Neuron (in vitro differentiated cells): ENCODE measurements around the gene CNST.
A peak's percentile ranks its signal among the peaks of the same experiment; 100 is the strongest.

Experiments used
- H2AFZ ChIP-seq: one replicate; pipeline ENCODE4 v1.6.1; 2013; ENCODE audit warnings: low read depth, mild to moderate bottlenecking, inconsistent platforms, low read length, moderate library complexity
- H3K27me3 ChIP-seq: one replicate; pipeline ENCODE4 v1.6.1; 2013; ENCODE audit warnings: low read length; ENCODE audit not compliant: insufficient read depth
- H3K36me3 ChIP-seq: one replicate; pipeline ENCODE4 v1.6.1; 2013; ENCODE audit warnings: low read length; ENCODE audit not compliant: insufficient read depth
- H3K4me1 ChIP-seq: one replicate; pipeline ENCODE4 v1.6.1; 2013; ENCODE audit warnings: low read length; ENCODE audit not compliant: insufficient read depth
- H3K4me3 ChIP-seq: 2 replicates; pipeline ENCODE4 v1.5.1; 2013; ENCODE audit warnings: mild to moderate bottlenecking, low read length, moderate library complexity
- H3K9me3 ChIP-seq: one replicate; pipeline ENCODE4 v1.6.1; 2013; ENCODE audit warnings: low read length

The CNST gene

GRCh38 chr1:246566128-246566812 is at the start of gene CNST, which contains the start of gene TFB2M:
Gene CNST, plus strand, starts transcription at chr1:246566456. Its CDS starts 25,107 bp downstream, at chr1:246591563.
Gene TFB2M, minus strand, starts transcription at chr1:246566261. Its CDS starts 123 bp downstream, at chr1:246566138.
- Histone ChIP-seq H3K27me3 (no peaks in the 10 kb centered on the region), H2AFZ (peak within 1 kb of the TSS; percentile 92), H3K9me3 (no peaks in the 10 kb centered on the region), H3K36me3 (peaks cover 12% of the 10 kb centered on the region), H3K4me3 (peak within 1 kb of the TSS; percentile 98), H3K4me1 (peaks cover 14% of the 10 kb centered on the region)

- Histone ChIP-seq H3K4me1 (no peaks in the 10 kb centered on the region), H2AFZ (no peak overlapping the region), H3K4me3 (no peak overlapping the region), H3K9me3 (peaks cover 13% of the 10 kb centered on the region), H3K36me3 (no peaks in the 10 kb centered on the region), H3K27me3 (no peaks in the 10 kb centered on the region)
Measured at GRCh38 chr1:246517391-246517790, 48.9 kb upstream of the CNST start.

- no peak overlapping the region for H3K4me3 ChIP-seq
- H3K4me1 ChIP-seq, result no peaks in the 10 kb centered on the region
- no peak overlapping the region for H2AFZ ChIP-seq
- H3K36me3 ChIP-seq, result no peaks in the 10 kb centered on the region
- H3K9me3 ChIP-seq, result peaks cover 12% of the 10 kb centered on the region
- H3K27me3 ChIP-seq, result no peaks in the 10 kb centered on the region
Measured at GRCh38 chr1:246518456-246519205, 47.6 kb upstream of the CNST start.

- no peaks in the 10 kb centered on the region for H3K27me3 ChIP-seq
- peaks cover 12% of the 10 kb centered on the region for H3K9me3 ChIP-seq
- no peaks in the 10 kb centered on the region for H3K4me1 ChIP-seq
Measured at GRCh38 chr1:246519514-246519913, 46.7 kb upstream of the CNST start.

GRCh38 chr1:246526380-246526779 is 39.9 kb upstream of the CNST start:
- Histone ChIP-seq H3K27me3 (no peaks in the 10 kb centered on the region), H3K4me1 (no peaks in the 10 kb centered on the region), H3K9me3 (peaks cover 13% of the 10 kb centered on the region), H3K4me3 (no peak overlapping the region), H3K36me3 (no peaks in the 10 kb centered on the region), H2AFZ (no peak overlapping the region)

More at GRCh38 chr1:246519514-246519913, 46.7 kb upstream of the CNST start:
- Histone ChIP-seq H3K4me3 (no peak overlapping the region), H3K36me3 (no peaks in the 10 kb centered on the region), H2AFZ (no peak overlapping the region)

- H2AFZ ChIP-seq, result no peak overlapping the region
- H3K4me3 ChIP-seq, result no peak overlapping the region
- no peaks in the 10 kb centered on the region for H3K4me1 ChIP-seq
- H3K36me3 ChIP-seq, result no peaks in the 10 kb centered on the region
- no peaks in the 10 kb centered on the region for H3K27me3 ChIP-seq
- peaks cover 13% of the 10 kb centered on the region for H3K9me3 ChIP-seq
Measured at GRCh38 chr1:246526915-246527314, 39.3 kb upstream of the CNST start.

GRCh38 chr1:246527402-246528088 is 38.7 kb upstream of the CNST start:
- no peak overlapping the region for H2AFZ ChIP-seq
- H3K9me3 ChIP-seq, result peaks cover 11% of the 10 kb centered on the region
- H3K36me3 ChIP-seq, result no peaks in the 10 kb centered on the region
- H3K4me3 ChIP-seq, result no peak overlapping the region
- H3K27me3 ChIP-seq, result no peaks in the 10 kb centered on the region
- no peaks in the 10 kb centered on the region for H3K4me1 ChIP-seq

GRCh38 chr1:246528933-246529731 is 37.1 kb upstream of the CNST start:
- no peaks in the 10 kb centered on the region for H3K36me3 ChIP-seq
- H3K4me1 ChIP-seq, result no peaks in the 10 kb centered on the region
- no peaks in the 10 kb centered on the region for H3K27me3 ChIP-seq
- no peak overlapping the region for H2AFZ ChIP-seq
- peaks cover 9% of the 10 kb centered on the region for H3K9me3 ChIP-seq
- no peak overlapping the region for H3K4me3 ChIP-seq

GRCh38 chr1:246530482-246530881 is 35.8 kb upstream of the CNST start:
- Histone ChIP-seq H3K9me3 (peaks cover 9% of the 10 kb centered on the region), H3K27me3 (no peaks in the 10 kb centered on the region), H3K36me3 (no peaks in the 10 kb centered on the region), H3K4me3 (no peak overlapping the region), H3K4me1 (no peaks in the 10 kb centered on the region), H2AFZ (no peak overlapping the region)

- H3K9me3 ChIP-seq, result peaks cover 9% of the 10 kb centered on the region
- H3K36me3 ChIP-seq, result no peaks in the 10 kb centered on the region
- H2AFZ ChIP-seq, result no peak overlapping the region
- H3K27me3 ChIP-seq, result no peaks in the 10 kb centered on the region
- no peaks in the 10 kb centered on the region for H3K4me1 ChIP-seq
- no peak overlapping the region for H3K4me3 ChIP-seq
Measured at GRCh38 chr1:246532519-246532918, 33.7 kb upstream of the CNST start.

- Histone ChIP-seq H2AFZ (no peak overlapping the region), H3K36me3 (no peaks in the 10 kb centered on the region), H3K9me3 (peaks cover 6% of the 10 kb centered on the region), H3K4me1 (no peaks in the 10 kb centered on the region), H3K4me3 (no peak overlapping the region), H3K27me3 (no peaks in the 10 kb centered on the region)
Measured at GRCh38 chr1:246533371-246533905, 32.8 kb upstream of the CNST start.

GRCh38 chr1:246534114-246534513 is 32.1 kb upstream of the CNST start:
- H3K4me1 ChIP-seq, result no peaks in the 10 kb centered on the region
- H3K36me3 ChIP-seq, result no peaks in the 10 kb centered on the region
- H3K27me3 ChIP-seq, result no peaks in the 10 kb centered on the region
- H3K9me3 ChIP-seq, result peaks cover 6% of the 10 kb centered on the region
- no peak overlapping the region for H2AFZ ChIP-seq
- H3K4me3 ChIP-seq, result no peak overlapping the region
